HG02885 (cell line): ENCODE measurements around the gene PDE7B.
"Not testable (repeated sequence)": the region's sequence is repeated elsewhere in the genome, so short reads cannot be mapped to it uniquely, and the experiment has no call there.

Experiments used
- ATAC-seq: cut with Tn5 transposase; IDR thresholded peaks from one replicate; pipeline ENCODE4 v1.9.1; 2021; ENCODE audit warnings: mild to moderate bottlenecking; ENCODE audit not compliant: unreplicated experiment, poor library complexity

The PDE7B gene

GRCh38 chr6:135842618-135843392 lies 8.7 kb upstream of the PDE7B start:
- ATAC-seq = no peak

GRCh38 chr6:135850882-135851281 lies 619 bp upstream of the PDE7B start:
- ATAC-seq = no peak

DNA sequence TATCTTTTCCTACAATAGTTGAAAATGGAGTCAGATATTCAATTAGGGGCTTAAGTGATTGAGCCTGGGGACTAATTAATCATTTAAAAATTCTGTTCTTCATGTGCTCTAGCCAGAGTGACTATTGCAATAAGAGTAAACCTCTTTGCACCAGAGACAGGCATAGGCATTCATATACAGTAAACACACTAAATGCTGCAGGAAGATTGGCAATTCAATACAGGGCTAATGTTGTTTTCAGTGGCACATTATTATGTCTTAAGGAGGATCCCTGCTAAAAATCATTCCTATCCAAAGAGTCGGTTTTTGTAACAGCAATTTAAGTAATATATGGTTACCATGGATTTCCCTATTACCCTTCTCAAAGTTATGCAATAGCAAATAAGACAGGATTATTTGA lies 1.2 kb downstream of the PDE7B start:
- ATAC-seq = no peak

- ATAC-seq = no peak
Observed at GRCh38 chr6:135853227-135853626, 1.7 kb downstream of the PDE7B start.

DNA sequence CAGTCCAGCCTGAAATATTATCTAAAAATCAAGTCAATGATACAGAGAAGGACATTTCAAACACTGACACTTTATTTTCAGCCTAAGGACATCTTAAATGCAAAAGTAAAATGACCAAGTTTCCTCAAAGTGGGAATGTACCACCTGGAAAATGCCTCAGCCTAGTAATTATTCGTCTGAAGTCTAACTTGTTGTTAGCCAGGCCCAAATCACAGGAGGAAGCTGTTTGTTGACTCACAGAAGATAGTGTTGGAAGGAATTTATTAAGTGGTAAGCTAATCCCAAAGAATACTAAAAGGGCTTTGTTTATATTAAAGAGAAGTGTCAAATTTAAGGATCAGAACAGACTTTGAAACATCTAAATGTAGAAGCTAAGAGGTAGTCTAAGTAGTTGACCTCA lies 2.5 kb downstream of the PDE7B start:
- no peak for ATAC-seq

GRCh38 chr6:135854799-135855198 lies 3.3 kb downstream of the PDE7B start:
- peak; percentile 61 for ATAC-seq

GRCh38 chr6:135858931-135859330 lies 7.4 kb downstream of the PDE7B start:
- no peak for ATAC-seq

DNA sequence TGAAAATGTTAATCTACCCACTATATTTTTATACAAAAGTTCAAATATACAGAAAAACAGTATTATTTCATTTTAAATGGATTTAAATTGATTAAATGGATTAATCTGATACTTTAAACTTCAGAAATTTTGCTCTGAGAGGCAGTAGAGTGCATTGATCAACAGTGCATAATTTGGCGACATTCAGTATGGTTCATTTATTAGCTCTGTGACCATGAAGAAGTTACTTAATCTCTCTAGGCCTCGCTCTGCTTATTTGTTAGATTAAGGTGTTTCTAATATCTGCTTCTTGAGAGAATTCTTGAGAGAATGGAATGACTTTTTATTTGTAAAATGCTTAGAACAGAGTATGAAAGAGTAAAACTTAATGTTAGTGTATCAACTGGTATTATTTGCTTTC lies 8.9 kb downstream of the PDE7B start:
- ATAC-seq = no peak

- peak; percentile 87 for ATAC-seq
Observed at GRCh38 chr6:135861189-135861588, 9.7 kb downstream of the PDE7B start.

GRCh38 chr6:135864929-135865328 lies 13.4 kb downstream of the PDE7B start:
- not testable (repeated sequence) for ATAC-seq

GRCh38 chr6:135866445-135867123 lies 15.1 kb downstream of the PDE7B start:
- no peak for ATAC-seq

GRCh38 chr6:135867332-135867731 lies 15.8 kb downstream of the PDE7B start:
- no peak for ATAC-seq

DNA sequence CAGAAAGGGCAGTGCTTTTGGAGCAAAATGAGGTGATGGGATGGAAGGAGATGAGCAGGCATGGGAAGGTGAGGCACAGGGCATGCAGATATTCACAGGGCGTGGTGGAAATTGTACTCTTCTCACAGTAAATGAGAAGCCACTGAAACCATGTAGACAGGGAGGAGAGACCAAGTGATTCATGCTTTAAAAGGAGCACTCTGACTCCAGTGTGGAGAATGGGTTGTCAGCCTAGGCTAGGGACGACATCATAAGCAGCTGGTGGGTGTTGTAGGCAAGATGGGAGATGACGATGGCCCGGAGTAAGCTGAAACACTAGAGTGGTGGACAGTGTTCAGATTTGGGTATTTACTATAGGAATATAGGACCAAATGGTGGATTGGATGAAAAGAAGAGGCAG lies 18.4 kb downstream of the PDE7B start:
- ATAC-seq = no peak

- no peak for ATAC-seq
Observed at GRCh38 chr6:135870722-135871121, 19.2 kb downstream of the PDE7B start.

DNA sequence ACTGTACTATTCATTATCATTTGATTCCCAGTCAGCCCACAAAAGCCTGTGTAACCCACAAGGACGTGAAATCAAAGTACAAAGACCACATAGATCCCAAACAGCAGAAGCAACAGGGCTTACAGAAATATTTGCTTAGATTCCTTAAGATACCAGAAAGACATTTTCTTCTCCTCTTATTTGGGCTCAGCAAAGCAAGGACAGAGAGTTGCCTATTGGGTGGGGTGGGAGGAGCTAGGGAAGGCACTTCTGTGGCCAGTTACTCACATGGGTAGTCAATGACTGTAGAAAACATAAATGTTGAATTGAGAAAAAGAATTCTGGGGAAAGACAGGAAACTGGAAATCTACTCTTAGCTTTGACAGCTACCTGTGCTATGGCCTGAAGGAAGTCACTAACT lies 19.8 kb downstream of the PDE7B start:
- ATAC-seq = no peak

DNA sequence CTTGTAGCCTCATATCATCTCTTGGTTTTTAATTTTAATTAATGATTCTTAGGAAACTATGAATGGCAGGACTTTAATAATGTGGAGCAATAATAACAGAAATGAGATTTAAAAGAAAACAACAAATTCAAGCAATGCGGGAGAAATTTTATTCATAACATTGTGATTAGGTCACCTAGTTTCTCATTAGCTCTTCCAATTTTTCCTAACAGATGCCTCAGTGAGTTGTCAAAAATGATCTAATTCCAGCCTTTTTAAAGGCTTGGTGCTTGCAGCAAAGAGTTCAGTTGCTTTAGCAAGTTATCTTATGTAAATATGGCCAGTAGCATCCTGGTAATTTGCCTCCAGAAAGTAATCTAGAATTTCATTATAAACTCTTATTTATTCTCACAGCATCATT lies 20.4 kb downstream of the PDE7B start:
- no peak for ATAC-seq

GRCh38 chr6:135875446-135875845 lies 23.9 kb downstream of the PDE7B start:
- ATAC-seq = no peak

DNA sequence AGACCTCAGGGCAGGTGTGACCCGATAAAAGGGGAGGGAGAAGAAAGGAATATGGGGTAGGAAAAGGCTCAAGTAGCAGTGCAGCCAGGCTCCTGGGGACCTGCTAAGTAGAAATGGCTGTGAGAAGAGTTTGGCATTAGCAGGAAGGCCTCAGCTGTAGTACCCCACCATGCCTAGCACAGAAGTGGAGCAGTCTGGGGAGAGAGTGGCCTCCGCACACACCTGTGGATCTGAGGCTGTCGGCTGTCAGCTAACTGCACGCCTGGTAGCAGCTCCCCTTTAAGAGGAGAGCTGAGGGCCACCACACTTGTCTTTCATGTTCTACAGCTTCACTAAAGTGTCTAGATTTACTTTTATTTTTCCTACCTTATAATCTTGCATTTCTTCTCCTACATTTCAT lies 24.6 kb downstream of the PDE7B start:
- ATAC-seq = no peak

- no peak for ATAC-seq
Observed at GRCh38 chr6:135877666-135878065, 26.2 kb downstream of the PDE7B start.

DNA sequence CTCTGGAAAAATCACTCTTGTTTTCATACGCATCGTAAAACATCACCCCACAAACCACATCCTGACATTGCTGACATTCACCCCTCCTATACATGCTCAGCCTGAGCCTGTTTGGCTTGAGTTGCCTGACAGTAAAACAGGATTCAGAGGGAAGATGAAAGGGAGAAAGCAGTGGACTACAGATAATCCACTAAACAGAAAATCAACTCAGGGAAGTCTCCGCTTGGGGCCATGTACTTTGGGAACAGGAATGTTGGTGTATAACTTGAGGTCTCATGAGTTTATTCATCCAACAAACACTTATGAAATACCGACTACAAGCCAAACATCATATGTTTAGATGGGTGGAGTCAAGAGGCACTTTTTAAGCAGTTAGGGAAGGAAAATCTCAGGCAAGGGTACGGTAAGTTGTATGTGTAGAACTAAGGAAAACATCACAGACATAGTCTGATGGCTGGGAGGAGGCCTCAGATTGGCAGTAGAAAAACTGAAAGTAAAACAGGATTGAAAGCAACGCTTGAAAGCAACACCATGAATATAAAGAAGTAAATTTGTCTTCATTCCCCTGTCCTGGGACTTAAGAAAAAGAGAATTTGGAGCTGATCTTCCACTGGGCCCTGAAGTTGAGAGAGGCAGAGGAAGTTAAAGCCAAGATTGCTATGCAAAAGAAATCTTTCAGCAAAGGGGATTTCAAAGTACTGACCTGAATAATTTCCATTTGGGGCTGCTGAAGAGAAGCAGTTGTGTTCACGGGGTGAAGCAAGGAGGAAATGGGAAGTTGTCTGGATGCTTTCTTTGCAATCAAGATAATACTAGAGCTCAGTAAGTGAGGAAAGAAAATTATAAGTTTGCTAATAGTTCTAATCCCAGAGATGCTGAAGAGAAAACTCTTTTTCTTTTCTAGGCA lies 28.8 kb downstream of the PDE7B start:
- ATAC-seq = peak; percentile 94

DNA sequence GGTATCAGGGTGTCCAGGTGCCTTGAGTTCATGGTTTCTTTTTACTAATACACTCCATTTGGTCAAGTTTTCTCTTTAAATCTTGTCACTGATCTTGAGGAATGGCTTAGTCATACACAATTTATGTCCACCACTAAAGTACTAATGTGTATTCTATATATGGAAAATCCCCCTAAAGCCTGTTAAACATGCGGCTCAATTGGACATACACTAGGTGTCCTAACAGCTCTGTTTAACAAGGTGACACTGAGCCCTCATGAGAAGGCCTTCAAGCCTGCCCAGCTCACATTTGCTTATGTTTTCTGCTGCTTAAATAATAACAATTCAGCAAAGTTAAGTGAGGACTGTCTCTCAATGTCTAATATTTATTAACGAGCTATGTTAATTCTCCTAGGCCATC lies 31.5 kb downstream of the PDE7B start:
- no peak for ATAC-seq
